NCI-H345 treated with DMSO at 0.1 percent for 48 hours (cell line): ENCODE data around the gene ANO2.

Experiments used
- DNase-seq: peaks from one replicate; lab custom pipeline; 2025; ENCODE audit not compliant: unreplicated experiment; lab: John Stamatoyannopoulos, UW

ANO2 gene

DNA sequence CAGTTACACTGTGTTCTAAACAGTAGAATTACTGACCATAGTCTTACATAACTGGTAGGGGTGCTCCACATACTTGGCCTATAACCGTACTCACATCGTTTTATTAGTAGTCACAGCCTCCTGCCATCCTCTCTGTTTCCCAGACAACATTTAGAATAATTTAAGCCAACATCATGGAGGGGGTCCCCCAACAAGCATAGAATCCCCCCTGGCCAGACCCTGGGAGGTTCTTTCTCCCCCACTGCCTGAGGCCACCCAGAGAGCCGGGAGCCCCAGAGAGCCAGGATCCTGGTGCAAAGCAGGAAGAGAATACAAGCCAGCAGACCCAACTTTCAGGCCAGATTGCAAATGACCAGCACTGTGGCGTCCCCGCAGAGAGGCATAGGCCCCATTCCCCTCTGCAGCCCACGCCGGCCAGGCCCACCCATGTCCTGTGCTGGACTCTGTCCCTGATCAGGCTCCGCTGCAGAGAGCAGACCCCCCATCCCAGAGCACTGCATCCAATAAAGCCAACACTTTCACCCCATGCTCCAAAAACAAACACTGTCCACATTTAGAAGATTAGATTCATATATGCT is 317.9 kb downstream of the ANO2 start:
- no peak for DNase-seq

DNA sequence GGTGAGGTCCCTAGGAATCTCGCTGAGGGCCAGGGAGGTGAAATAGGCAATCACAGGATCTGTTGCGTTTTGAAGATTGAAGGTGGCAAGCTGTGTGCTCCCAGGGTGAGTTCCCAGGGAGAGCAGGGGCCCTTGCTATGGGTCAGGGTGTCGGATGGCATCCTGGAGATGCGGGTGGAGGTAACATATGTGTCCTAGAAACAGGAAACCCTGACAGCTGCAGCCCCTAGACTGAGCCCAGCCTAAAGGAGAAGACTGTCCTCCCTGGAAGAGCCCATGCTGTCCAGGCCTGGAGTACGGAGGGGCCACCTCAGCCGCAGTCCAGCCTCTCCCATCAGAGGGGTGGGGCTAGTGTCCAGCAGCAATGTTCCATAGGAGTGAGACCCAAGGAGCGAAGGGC is 318.9 kb downstream of the ANO2 start:
- DNase-seq, result no peak

DNA sequence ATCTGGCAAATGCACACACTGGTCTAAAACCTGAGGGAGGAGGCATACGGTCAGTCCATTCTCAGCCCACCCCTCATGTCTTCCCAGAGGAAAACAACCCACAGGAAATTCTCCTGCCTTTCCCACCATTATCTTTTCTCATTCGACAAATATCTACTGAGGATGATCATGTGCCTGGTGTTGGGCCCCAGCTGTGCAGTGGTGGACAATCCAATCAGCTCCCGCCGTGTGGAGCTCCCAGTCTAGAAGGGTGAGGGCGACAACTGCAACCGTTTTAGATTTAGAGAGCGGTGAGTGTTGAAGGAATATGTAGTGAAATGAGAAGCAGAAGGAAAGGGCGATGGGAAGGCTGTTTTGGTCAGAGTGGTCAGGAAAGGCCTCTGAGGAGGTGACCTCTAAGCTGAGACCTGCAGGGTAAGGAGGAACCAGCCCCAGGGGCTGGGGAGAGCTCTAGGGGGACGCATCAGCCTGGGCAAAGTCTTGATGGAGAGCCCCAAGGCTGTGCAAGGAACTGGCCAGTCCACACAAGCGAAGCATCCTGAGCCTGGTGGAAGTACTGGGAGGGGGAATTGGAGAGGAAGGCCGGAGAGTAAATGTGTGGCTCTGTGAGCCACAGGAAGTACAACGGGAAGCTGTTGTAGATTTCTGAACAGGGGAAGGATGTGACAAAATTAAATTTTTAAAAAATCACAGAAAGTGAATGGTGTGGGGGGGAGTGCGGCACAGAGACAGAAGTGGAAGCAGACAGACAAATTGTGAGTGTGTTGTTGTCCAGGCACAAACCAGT is 320.4 kb downstream of the ANO2 start:
- no peak for DNase-seq

DNA sequence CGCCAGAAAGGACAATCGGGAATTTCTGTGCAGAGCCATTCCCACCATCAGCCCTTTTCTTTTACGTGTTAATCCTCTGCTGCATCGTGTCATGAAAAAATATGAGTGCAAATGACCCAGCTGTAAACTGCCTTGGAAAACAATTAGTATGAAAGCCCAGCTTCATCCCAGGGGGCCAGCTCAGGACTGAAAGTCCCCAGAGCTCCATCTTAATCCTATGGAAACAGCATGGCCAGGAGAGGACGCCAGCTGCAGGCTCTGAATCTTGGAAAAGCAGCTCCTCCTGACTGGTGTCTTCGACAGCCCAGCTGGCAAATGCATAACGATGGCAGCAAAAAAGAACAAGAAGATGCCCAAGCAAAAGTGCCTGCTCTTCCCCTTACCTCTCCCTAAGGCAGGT is 321.6 kb downstream of the ANO2 start:
- no peak for DNase-seq

GRCh38 chr12:5622280-5622679 is 322.8 kb downstream of the ANO2 start:
- DNase-seq, result no peak

DNA sequence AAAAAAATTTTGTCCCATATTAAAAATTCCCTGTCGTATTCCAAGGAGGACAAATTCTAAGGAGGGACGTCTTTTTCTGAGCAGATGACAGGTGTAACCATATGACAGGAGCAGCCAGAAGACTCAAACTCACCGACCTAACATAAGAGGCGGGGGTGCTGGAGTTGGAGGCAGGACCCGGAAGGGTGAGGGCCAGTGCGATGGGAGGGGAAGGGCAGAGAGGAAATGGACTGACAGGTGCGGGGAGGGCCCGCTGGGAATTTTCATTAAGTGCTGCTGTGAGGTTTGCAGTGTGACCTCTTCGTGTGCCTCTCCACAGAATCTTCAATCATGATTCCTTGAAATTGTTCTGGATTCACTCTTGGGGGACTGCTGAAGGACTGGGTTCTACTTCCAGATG is 323.7 kb downstream of the ANO2 start:
- DNase-seq, result no peak

DNA sequence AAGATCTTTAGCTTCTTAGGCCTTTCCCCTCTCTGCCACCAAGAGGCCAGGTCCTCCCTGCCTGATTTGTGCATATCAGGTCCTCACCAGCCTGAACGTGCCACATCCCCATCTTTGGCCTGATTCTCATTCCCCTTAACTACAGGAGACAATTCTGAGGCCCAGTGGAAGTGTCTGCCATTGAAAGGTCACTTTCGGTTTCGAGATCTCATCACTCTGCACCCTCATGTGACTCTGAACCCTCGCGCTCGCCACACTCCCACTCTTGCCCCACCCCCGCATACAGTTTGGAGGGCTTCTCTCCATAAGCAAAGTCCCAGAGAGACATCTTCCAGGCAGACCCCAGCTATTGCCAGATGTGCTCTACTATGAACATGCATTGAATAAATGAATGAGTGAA is 324.2 kb downstream of the ANO2 start:
- no peak for DNase-seq

- no peak for DNase-seq
These were observed 325.4 kb downstream of the ANO2 start for GRCh38 chr12:5619628-5620027.

- DNase-seq, result no peak
These were observed 328.2 kb downstream of the ANO2 start for GRCh38 chr12:5616854-5617253.

DNA sequence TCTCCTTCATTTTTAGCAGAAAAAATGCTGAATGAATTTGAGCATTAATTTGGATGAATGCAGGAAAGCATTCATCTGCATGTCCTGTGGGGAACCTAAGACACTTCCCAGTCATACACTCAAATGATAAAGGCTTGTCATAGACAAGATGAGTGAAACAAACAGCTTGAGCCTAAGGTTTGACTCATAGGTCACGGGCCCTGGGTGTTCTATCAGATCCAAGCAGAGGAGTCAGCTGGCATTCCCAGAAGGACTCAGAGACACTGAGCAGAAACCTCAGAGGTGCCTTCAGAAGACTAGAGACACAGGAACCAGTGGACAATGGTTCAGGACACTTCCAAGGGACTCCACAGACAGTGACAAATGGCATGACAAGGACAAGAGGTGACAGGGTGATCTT is 329.3 kb downstream of the ANO2 start:
- no peak for DNase-seq

DNA sequence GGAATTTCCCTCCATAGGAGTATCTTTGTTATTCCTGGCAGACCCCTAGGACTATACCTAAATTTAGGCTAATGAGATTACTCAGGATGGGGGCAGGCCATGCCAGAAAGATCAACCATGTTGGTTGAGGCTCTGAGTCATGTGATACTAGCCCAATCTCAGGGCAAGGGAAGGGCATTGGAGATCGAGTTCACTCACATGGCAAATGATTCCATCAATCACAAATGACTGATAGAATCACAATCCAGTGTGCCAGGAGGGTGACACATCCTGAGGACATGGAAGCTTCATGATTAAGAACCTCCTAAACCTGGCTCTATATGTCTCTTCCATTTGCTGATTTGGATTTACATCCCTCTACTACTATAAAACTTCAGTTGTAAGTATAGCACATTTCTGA is 330.8 kb downstream of the ANO2 start:
- no peak for DNase-seq

DNA sequence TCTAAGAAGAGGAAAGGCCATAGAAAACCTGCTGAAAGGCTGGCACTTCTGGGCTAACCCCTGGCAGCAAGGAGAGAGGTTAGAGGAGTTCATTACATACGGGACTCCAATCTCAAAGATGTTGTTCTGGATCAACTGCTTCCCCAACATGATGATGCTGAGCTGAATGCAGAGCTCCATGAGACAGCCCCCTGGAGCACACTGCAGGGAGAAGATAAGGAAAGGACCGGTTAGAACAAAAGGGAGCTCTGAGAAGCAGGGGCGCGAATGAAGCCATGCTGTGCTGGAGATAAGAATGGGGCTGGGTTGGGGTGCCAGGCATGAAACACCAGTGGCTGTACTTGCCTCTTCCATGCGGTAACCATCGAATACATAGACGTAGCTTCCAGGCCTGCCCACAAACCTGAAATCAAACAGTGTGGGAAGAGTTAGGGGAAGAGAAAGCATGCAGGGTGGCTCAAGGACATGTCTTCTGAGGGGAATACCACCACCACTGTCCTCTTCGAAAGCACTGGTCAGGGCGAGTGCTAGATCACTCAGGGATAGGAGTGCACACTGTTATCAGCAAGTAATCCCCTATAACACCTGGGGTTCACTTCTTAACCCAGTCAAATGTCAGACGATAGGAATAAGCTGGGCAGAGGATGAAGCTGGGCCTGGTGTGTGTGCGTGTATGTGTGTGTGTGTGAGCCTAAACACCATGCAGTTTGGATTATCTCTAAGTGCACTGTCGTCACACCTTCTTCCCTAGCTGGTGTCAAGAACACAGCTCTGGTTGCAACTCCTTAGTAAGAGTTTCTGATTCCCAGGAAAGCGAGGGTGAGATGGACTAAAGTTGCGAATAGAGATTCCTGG is 332.3 kb downstream of the ANO2 start:
- DNase-seq, result no peak

- no peak for DNase-seq
These were observed 333.9 kb downstream of the ANO2 start for GRCh38 chr12:5611162-5611561.

GRCh38 chr12:5599378-5599777 is 345.7 kb downstream of the ANO2 start:
- no peak for DNase-seq

DNA sequence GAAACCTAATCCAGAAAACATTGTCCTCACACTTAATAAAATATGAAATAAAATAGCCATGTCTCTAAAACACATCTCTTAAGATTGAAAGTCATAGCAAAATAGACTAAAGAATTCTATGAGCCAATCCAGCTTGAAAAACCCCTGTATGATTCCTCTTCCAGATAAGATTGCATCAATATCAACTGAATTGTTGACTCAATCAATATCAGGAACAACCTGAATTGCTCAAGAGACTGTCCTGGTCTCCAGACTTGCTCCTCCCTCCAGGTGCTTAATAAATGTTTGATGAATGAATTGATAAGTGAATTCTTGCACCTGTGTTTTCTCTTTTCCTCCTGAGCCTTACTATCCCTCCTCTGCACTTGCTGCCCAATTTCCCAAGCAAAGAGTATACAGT is 351.1 kb downstream of the ANO2 start:
- no peak for DNase-seq

- DNase-seq, result no peak
These were observed 352.0 kb downstream of the ANO2 start for GRCh38 chr12:5593086-5593485.

GRCh38 chr12:5592310-5592709 is 352.7 kb downstream of the ANO2 start:
- no peak for DNase-seq

GRCh38 chr12:5590316-5590715 is 354.7 kb downstream of the ANO2 start:
- no peak for DNase-seq

- no peak for DNase-seq
These were observed 356.0 kb downstream of the ANO2 start for GRCh38 chr12:5589054-5589453.

- DNase-seq, result no peak
These were observed 356.5 kb downstream of the ANO2 start for GRCh38 chr12:5588591-5588990.

DNA sequence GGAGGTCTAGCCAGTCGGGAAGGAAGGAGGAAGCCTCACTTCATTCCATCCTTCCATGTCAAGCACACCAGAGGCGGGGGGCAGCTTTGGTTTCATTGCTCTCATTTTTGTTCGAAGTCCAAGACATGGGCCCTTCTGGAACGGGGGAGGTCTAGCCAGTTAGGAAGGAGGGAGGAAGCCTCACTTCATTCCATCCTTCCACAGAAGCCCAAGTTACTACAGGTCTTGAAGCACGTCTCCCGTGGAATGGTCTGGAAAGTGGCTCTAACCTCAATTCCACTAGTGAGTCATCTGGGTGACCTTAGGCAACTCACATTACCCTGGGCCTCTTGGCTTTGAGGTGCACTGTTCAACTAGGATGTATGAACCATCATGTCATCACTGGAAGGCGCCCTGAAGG is 356.9 kb downstream of the ANO2 start:
- no peak for DNase-seq

- DNase-seq, result no peak
These were observed 357.3 kb downstream of the ANO2 start for GRCh38 chr12:5587711-5588121.
